Spleen (tissue), 11 donors: ENCODE data around the gene MOB3A. TPM values are rescaled to one million over a fixed set of nuclear protein-coding genes. Genes with fewer than 3 reads are reported as not detected.

ENCODE experiments used
- DNase-seq: peaks from one replicate; pipeline ENCODE4 v3.0.0-alpha.2; 2020
- H3K27ac ChIP-seq, 8 donors: fragments of 200-600 bp; sonication (generic) in 7 of 8; 1 replicate in 4 of 8; 2 replicates in 4 of 8; pipeline versions ENCODE4 v1.5.0 to v1.8.0; 2016 to 2021; ENCODE audit warnings: inconsistent platforms in 4 of 8, mild to moderate bottlenecking in 4 of 8, moderate library complexity in 1 of 8
- H3K27me3 ChIP-seq, 7 donors: fragments of 200-600 bp; sonication (generic) in 6 of 7; replicated peaks in 1 of 7; 1 replicate in 4 of 7; 2 replicates in 3 of 7; pipeline versions ENCODE4 v1.5.0 to v1.8.0; 2016 to 2021; ENCODE audit warnings: inconsistent platforms in 3 of 7, mild to moderate bottlenecking in 1 of 7
- H3K36me3 ChIP-seq, 6 donors: fragments of 200-600 bp; sonication (generic) in 5 of 6; 1 replicate in 4 of 6; 2 replicates in 2 of 6; pipeline versions ENCODE4 v1.5.0 to v1.8.0; 2016 to 2021; ENCODE audit warnings: inconsistent platforms in 2 of 6
- H3K4me1 ChIP-seq, 6 donors: fragments of 200-600 bp; sonication (generic) in 5 of 6; 1 replicate in 3 of 6; 2 replicates in 3 of 6; pipeline versions ENCODE4 v1.5.0 to v1.8.0; 2016 to 2021; ENCODE audit warnings: inconsistent platforms in 3 of 6
- H3K4me3 ChIP-seq, 8 donors: fragments of 200-600 bp; sonication (generic) in 7 of 8; 1 replicate in 4 of 8; 2 replicates in 4 of 8; pipeline versions ENCODE4 v1.5.0 to v1.8.0; 2016 to 2021; ENCODE audit warnings: inconsistent platforms in 4 of 8, mild to moderate bottlenecking in 4 of 8, moderate library complexity in 2 of 8
- H3K9me3 ChIP-seq, 8 donors: fragments of 200-600 bp; sonication (generic) in 7 of 8; 1 replicate in 4 of 8; 2 replicates in 4 of 8; pipeline versions ENCODE4 v1.5.0 to v1.8.0; 2016 to 2021; ENCODE audit warnings: inconsistent platforms in 4 of 8
- CTCF ChIP-seq, 11 experiments: fragments of 200-600 bp in 7 of 11; fragments of 450-650 bp in 4 of 11; sonication (generic) in 4 of 11; IDR thresholded peaks in 8 of 11; conservative IDR thresholded peaks in 3 of 11; 1 replicate in 7 of 11; 2 replicates in 4 of 11; pipeline versions ENCODE4 v1.4.0 to v1.8.0; 2016 to 2021; ENCODE audit warnings: antibody characterized with exemption in 11 of 11, inconsistent platforms in 4 of 11, mild to moderate bottlenecking in 1 of 11
- POLR2A ChIP-seq, 3 donors: fragments of 450-650 bp; IDR thresholded peaks; one replicate each; pipeline ENCODE4 v1.5.1; 2017; ENCODE audit warnings: antibody characterized with exemption in 3 of 3, mild to moderate bottlenecking in 1 of 3
- POLR2AphosphoS5 ChIP-seq, 3 donors: sonication (generic); formaldehyde crosslinking; IDR thresholded peaks; one replicate each; pipeline ENCODE4 v1.5.1; 2017; ENCODE audit warnings: antibody characterized with exemption in 3 of 3
- WGBS, 5 donors: extraction: QIAGEN DNeasy Blood & Tissue Kit in 3 of 5; methylation state at CpG; one replicate each; pipeline versions ENCODE4 v1.1.5 to v1.1.7; 2013 to 2018; 5-methylcytosine and 5-hydroxymethylcytosine counted together
- intact Hi-C: fragments of 100-400 bp; cut with DNase I; formaldehyde crosslinking; loops from one replicate; pipeline ENCODE4 v1.15.0; 2023; ENCODE audit warnings: low total_unique reads
- polyA plus RNA-seq, 3 donors: library from polyadenylated mRNA; stranded (reverse); fragments of 200-250 nt; gene quantifications; one replicate each; pipeline ENCODE4 v1.2.1, GENCODE V29; 2013
- total RNA-seq, 7 donors: library from RNA; depleted of rRNA in 3 of 7; stranded (reverse); fragments of >200 nt in 3 of 7; fragmentation: NEBNext Ultra II Directional in 4 of 7; extraction: Animal tissue kit (Norgen Biotek cat#: 25700) in 4 of 7; gene quantifications; one replicate each; pipeline versions ENCODE4 v1.1.0 to v1.2.1, GENCODE V29; 2016 to 2021
- donor health status: healthy with polysubstance abuse.
- donor health status: DM: no; HTN: no; CAD: no; lungs with moderate emphysema.
- donor health status: DM: no; HTN: no; CAD: no.
- donor health status: Bipolar disorder and iron deficiency.
- donor health status: healthy.
- donor health status: DM: no; HTN: no; CAD: no.
- donor health status: DM: yes; HTN: yes; CAD: no.

Gene MOB3A
- total and polyA plus RNA-seq, 10 donors, result 24.2 to 161 (median 103) TPM

DNA sequence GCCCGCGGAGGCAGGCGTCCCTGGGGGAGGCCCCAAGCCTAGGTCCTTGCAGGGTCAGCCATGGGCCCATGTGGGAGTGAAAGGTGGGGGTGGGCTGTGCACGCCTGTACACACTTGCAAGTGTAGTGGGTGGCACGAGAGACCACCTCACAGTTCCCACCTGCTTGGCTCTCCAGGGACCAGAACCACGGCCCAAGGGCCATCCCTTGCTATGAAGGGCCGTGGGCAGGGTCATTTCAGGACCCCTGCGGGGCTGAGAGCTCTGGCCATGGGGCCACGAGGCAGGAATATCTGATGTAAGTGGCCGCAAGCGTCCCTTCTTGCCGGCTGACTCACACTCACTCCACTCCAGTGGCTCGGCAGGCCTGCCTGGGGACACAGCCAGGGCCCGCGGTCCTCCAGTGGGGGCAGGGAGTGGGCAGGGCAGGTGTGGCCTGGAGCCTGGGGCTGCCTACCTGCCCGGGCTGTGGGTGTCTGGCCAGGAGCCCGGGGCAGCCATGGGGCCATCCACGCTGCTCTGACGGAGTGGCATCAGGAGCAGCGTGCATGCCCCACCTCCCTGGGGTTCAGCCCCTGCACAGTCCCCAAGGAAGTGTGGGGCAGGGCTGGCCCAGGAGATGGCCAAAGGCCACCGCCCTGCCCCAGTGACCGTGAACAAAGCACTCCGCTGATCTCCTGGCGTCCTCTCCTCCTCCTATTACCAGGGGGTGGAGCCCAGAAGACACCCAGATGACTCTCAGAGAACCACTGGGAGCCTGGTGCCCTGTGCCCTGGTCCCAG, 36.5 kb downstream of the MOB3A start:
- peak overlapping the region in 6 of 8 donors; percentile 39 to 79 (median 64) for H3K4me3 ChIP-seq
- H3K4me1 ChIP-seq, result peaks cover 62 to 96% (median 82%) of the 10 kb centered on the region in 6 donors
- peak in 2 of 3 donors; percentile 48 to 58 for TF ChIP-seq POLR2AphosphoS5 (IDR thresholded peaks at IDR 0.05)
- TF ChIP-seq POLR2A (IDR thresholded peaks at IDR 0.05), result no peak

DNA sequence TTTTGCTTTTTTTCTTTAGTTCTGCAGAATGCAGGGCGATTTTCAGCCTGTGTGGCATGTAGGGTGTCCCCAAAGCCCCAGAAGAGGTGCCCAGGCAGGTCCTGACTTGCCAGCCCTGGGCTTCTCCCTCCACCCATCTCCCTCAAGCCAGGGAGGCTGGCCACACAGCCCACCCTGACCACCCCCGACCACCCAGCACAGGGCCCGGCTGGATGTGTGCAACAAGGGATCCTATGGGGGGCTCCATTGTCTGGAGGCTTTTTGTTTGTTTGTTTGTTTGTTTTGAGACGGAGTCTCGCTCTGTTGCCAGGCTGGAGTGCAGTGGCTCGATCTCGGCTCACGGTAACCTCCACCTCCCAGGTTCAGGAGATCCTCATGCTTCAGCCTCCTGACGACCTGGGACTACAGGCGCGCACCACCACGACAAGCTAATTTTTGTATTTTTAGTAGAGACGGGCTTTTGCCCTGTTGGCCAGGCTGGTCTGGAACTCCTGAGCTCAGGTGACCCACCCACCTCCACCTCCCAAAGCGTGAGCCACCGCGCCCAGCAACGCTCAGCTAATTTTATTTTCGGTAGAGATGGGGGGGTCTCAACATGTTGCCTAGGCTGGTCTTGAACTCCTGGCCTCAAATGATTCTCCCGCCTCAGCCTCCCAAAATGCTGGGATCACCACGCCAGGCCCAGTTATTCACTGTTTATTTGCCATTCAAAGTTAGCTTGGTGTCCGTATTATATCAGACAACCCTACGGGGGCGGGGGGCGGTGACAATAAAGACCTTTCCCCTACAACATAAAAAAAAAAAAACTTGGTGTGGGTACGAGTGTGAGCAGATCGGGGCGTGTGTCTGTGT, 37.3 kb downstream of the MOB3A start:
- 84 to 92% (median 90%) methylated on average over 23 to 27 of the region's 27 CpGs for WGBS, 5 donors
- Histone ChIP-seq H3K4me3 (no peak overlapping the region), H3K4me1 (peaks cover 66 to 96% (median 86%) of the 10 kb centered on the region in 6 donors), H3K27me3 (no peaks in the 10 kb centered on the region), H3K36me3 (no peaks in the 10 kb centered on the region), H3K9me3 (no peaks in the 10 kb centered on the region), H3K27ac (peak overlapping the region; percentile 98 to 100 (median 98))
- intact Hi-C loops, result no loop called here
- no peak for DNase-seq
- TF ChIP-seq POLR2AphosphoS5 (IDR thresholded peaks at IDR 0.05) (no peak), POLR2A (IDR thresholded peaks at IDR 0.05) (no peak), CTCF (IDR thresholded peaks at IDR 0.05 in 8 of 11, conservative IDR thresholded peaks at IDR 0.05 in 3 of 11) (no peak)

More for the DNA sequence above, 36.5 kb downstream of the MOB3A start:
- peak; percentile 85 for DNase-seq
- Histone ChIP-seq H3K36me3 (no peaks in the 10 kb centered on the region), H3K27me3 (no peaks in the 10 kb centered on the region), H3K9me3 (no peaks in the 10 kb centered on the region), H3K27ac (peak overlapping the region; percentile 98 to 100 (median 98))
- intact Hi-C loops, result no loop called here
- 56 to 78% (median 72%) methylated on average over 15 to 24 of the region's 24 CpGs for WGBS, 5 donors

- H3K4me3 ChIP-seq, result no peak overlapping the region
- WGBS, 5 donors, result 68 to 79% (median 73%) methylated on average over 22 to 23 of the region's 23 CpGs
- H3K9me3 ChIP-seq, result no peaks in the 10 kb centered on the region
- no peaks in the 10 kb centered on the region for H3K27me3 ChIP-seq
- no peaks in the 10 kb centered on the region for H3K36me3 ChIP-seq
- peak overlapping the region; percentile 55 to 100 (median 98) for H3K27ac ChIP-seq
- TF ChIP-seq POLR2A (IDR thresholded peaks at IDR 0.05), result no peak
- TF ChIP-seq CTCF (IDR thresholded peaks at IDR 0.05 in 8 of 11, conservative IDR thresholded peaks at IDR 0.05 in 3 of 11), result no peak
- peak; percentile 82 for DNase-seq
- peaks cover 67 to 96% (median 90%) of the 10 kb centered on the region in 6 donors for H3K4me1 ChIP-seq
- intact Hi-C loops, result no loop called here
Measured at GRCh38 chr19:2057484-2058469, 38.3 kb downstream of the MOB3A start.

DNA sequence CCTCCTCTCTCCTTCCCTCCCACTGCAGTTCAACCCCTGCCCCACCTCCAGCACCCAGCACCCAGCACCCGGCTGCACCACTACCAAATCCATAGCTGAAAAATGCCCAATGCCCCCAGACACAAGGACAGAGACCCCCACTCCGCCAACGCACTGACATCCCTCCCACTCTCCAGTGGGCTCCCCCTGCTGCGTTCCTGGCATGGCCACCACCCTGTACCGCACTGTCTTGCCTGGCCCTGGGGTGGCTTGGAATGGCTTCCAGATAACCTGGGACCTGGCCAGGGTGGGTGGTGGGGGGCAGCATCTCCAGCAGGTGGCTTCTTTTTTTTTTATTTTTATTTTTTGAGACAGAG, 39.3 kb downstream of the MOB3A start:
- peak; percentile 78 for DNase-seq
- intact Hi-C loops, result no loop called here
- Histone ChIP-seq H3K9me3 (no peaks in the 10 kb centered on the region), H3K27ac (peak overlapping the region; percentile 55 to 100 (median 98)), H3K27me3 (no peaks in the 10 kb centered on the region), H3K4me1 (peaks cover 67 to 96% (median 90%) of the 10 kb centered on the region in 6 donors), H3K36me3 (no peaks in the 10 kb centered on the region), H3K4me3 (peak overlapping the region in 2 of 8 donors; percentile 9 to 53)
- no peak for TF ChIP-seq POLR2A (IDR thresholded peaks at IDR 0.05)
- no peak for TF ChIP-seq CTCF (IDR thresholded peaks at IDR 0.05 in 8 of 11, conservative IDR thresholded peaks at IDR 0.05 in 3 of 11)
- TF ChIP-seq POLR2AphosphoS5 (IDR thresholded peaks at IDR 0.05), result no peak
- WGBS, 5 donors, result 22 to 51% (median 34%) methylated on average over 5 of the region's 5 CpGs
